IMR-90 (cell line): ENCODE data around the gene ACOX1. TPM values are rescaled to one million over a fixed set of nuclear protein-coding genes. Genes with fewer than 3 reads are reported as not detected.

Experiments used
- ATAC-seq: fragments of 200-7000 bp; cut with Tn5 transposase; 2 replicates; pipeline ENCODE4 v1.9.1; 2020; ENCODE audit warnings: low read depth, mild to moderate bottlenecking, moderate library complexity
- BruUV-seq: library from RNA; stranded (reverse); fragments of 400-500 nt; replicated peaks from 2 replicates; lab custom pipeline; 2021; lab: Mats Ljungman, UMichigan
- CTCF ChIA-PET: fragments of 300-600 bp; formaldehyde crosslinking; extraction: SDS; loops from one replicate; lab custom pipeline; 2021; ENCODE audit warnings: antibody characterized with exemption; lab: Yijun Ruan, JAX
- POLR2A ChIA-PET: fragments of 300-600 bp; sonication (Branson Sonifier 250); formaldehyde crosslinking; loops from one replicate; lab custom pipeline; 2022; ENCODE audit warnings: antibody characterized with exemption; ENCODE audit not compliant: unreplicated experiment; lab: Charles Lee
- DNase-seq: peaks from one replicate; pipeline ENCODE4 v3.0.0; 2013
- H2AFZ ChIP-seq: replicated peaks from 2 replicates; pipeline ENCODE3; 2013; ENCODE audit warnings: low read length, mild to moderate bottlenecking; ENCODE audit not compliant: poor library complexity
- H2AK5ac ChIP-seq: 2 replicates; pipeline ENCODE4 v1.6.1; 2013; ENCODE audit warnings: low read depth, low read length, inconsistent platforms
- H2AK9ac ChIP-seq: replicated peaks from 2 replicates; pipeline ENCODE3; 2013; ENCODE audit warnings: mild to moderate bottlenecking, low read depth, low read length, moderate library complexity; ENCODE audit not compliant: poor library complexity
- H2BK120ac ChIP-seq: 2 replicates; pipeline ENCODE4 v1.6.1; 2013; ENCODE audit warnings: low read depth, low read length, inconsistent platforms
- H2BK15ac ChIP-seq: 3 replicates; pipeline ENCODE4 v1.6.1; 2013; ENCODE audit warnings: low read depth, low read length, inconsistent platforms
- H2BK20ac ChIP-seq: 2 replicates; pipeline ENCODE4 v1.6.1; 2013; ENCODE audit warnings: low read depth, mild to moderate bottlenecking, inconsistent platforms, low read length, moderate library complexity
- H2BK5ac ChIP-seq: 2 replicates; pipeline ENCODE4 v1.6.1; 2013; ENCODE audit warnings: mild to moderate bottlenecking, low read depth, low read length, inconsistent platforms; ENCODE audit not compliant: poor library complexity, severe bottlenecking
- H3K14ac ChIP-seq: replicated peaks from 2 replicates; pipeline ENCODE4 v1.6.1; 2013; ENCODE audit warnings: low read depth, low read length, inconsistent platforms
- H3K18ac ChIP-seq: 2 replicates; pipeline ENCODE4 v1.6.1; 2013; ENCODE audit warnings: low read depth, low read length, control low read depth
- H3K23ac ChIP-seq: 2 replicates; pipeline ENCODE4 v1.6.1; 2013; ENCODE audit warnings: low read depth, low read length, inconsistent platforms
- H3K27ac ChIP-seq: 2 replicates; pipeline ENCODE4 v1.5.1; 2013; ENCODE audit warnings: mild to moderate bottlenecking, control low read depth, low read length; ENCODE audit not compliant: insufficient read depth
- H3K27me3 ChIP-seq: 2 replicates; pipeline ENCODE4 v1.6.1; 2013; ENCODE audit warnings: low read length; ENCODE audit not compliant: control insufficient read depth, insufficient read depth
- H3K36me3 ChIP-seq: 2 replicates; pipeline ENCODE4 v1.6.1; 2013; ENCODE audit warnings: low read length, mixed read lengths; ENCODE audit not compliant: control insufficient read depth, insufficient read depth
- H3K4ac ChIP-seq: 2 replicates; pipeline ENCODE4 v1.6.1; 2013; ENCODE audit warnings: low read depth, low read length, inconsistent platforms
- H3K4me1 ChIP-seq: 2 replicates; pipeline ENCODE4 v1.6.1; 2013; ENCODE audit warnings: low read length, mixed read lengths; ENCODE audit not compliant: control insufficient read depth, insufficient read depth
- H3K4me2 ChIP-seq: 2 replicates; pipeline ENCODE4 v1.6.1; 2013; ENCODE audit warnings: low read depth, mild to moderate bottlenecking, control low read depth, low read length, moderate library complexity
- H3K4me3 ChIP-seq: 2 replicates; pipeline ENCODE4 v1.5.1; 2013; ENCODE audit warnings: low read depth, mild to moderate bottlenecking, control low read depth, low read length, moderate library complexity; ENCODE audit not compliant: insufficient read depth
- H3K56ac ChIP-seq: 2 replicates; pipeline ENCODE4 v1.6.1; 2013; ENCODE audit warnings: low read length, inconsistent platforms; ENCODE audit not compliant: insufficient read depth; ENCODE audit errors: extremely low read depth
- H3K79me1 ChIP-seq, 2 experiments: 2 replicates each; pipeline ENCODE4 v1.6.1; 2013; ENCODE audit warnings: low read length in 2 of 2, inconsistent platforms in 1 of 2, low read depth in 1 of 2
- H3K9ac ChIP-seq: 2 replicates; pipeline ENCODE4 v1.6.1; 2013; ENCODE audit warnings: low read depth, low read length, control low read depth
- H3K9me1 ChIP-seq: 2 replicates; pipeline ENCODE4 v1.6.1; 2013; ENCODE audit warnings: low read length, inconsistent platforms; ENCODE audit not compliant: insufficient read depth
- H3K9me3 ChIP-seq: 2 replicates; pipeline ENCODE4 v1.6.1; 2013; ENCODE audit warnings: low read length; ENCODE audit not compliant: control insufficient read depth, insufficient read depth
- H4K20me1 ChIP-seq: 2 replicates; pipeline ENCODE4 v1.6.1; 2013; ENCODE audit warnings: low read length, inconsistent platforms; ENCODE audit not compliant: insufficient read depth
- H4K5ac ChIP-seq: 2 replicates; pipeline ENCODE4 v1.6.1; 2013; ENCODE audit warnings: mild to moderate bottlenecking, low read depth, low read length, control low read depth
- H4K8ac ChIP-seq, 2 experiments: 2 replicates each; pipeline ENCODE4 v1.6.1; 2013; ENCODE audit warnings: low read depth in 2 of 2, low read length in 2 of 2, control low read depth in 1 of 2, inconsistent platforms in 1 of 2
- H4K91ac ChIP-seq: 2 replicates; pipeline ENCODE4 v1.6.1; 2013; ENCODE audit warnings: low read depth, low read length, inconsistent platforms; ENCODE audit not compliant: insufficient read depth
- MAZ ChIP-seq: IDR thresholded peaks from 2 replicates; pipeline ENCODE4 v1.6.1; 2012; ENCODE audit warnings: low read depth, mild to moderate bottlenecking, low read length, improper control_type of control experiment, moderate library complexity, borderline replicate concordance
- MXI1 ChIP-seq: IDR thresholded peaks from 2 replicates; pipeline ENCODE4 v1.6.1; 2012; ENCODE audit warnings: low read depth, mild to moderate bottlenecking, low read length, moderate library complexity, borderline replicate concordance
- NFE2L2 ChIP-seq: fragments of 150-350 bp; IDR thresholded peaks from 2 replicates; pipeline ENCODE4 v1.6.1; 2016; ENCODE audit warnings: low read depth, mild to moderate bottlenecking, low read length
- RFX5 ChIP-seq: IDR thresholded peaks from 2 replicates; pipeline ENCODE4 v1.8.0; 2012; ENCODE audit warnings: low read depth, mild to moderate bottlenecking, low read length, moderate library complexity
- WGBS, 2 experiments: methylation state at CpG; one replicate each; pipeline versions ENCODE4 v1.1.5 to v1.1.7; 2013; ENCODE audit warnings: missing lambda C conversion rate in 2 of 2; ENCODE audit not compliant: insufficient read length in 1 of 2; ENCODE audit errors: extremely low coverage in 2 of 2; 5-methylcytosine and 5-hydroxymethylcytosine counted together
- dilution Hi-C: fragments of 300-500 bp; cut with HindIII; formaldehyde crosslinking; loops from one replicate; pipeline ENCODE4 v1.14.3; 2018; ENCODE audit warnings: low sequenced_read_pairs; ENCODE audit not compliant: unreplicated experiment
- in situ Hi-C: fragments of 300-500 bp; cut with MboI; formaldehyde crosslinking; loops from 3 replicates; pipeline ENCODE4 v1.14.3; 2019; ENCODE audit warnings: low sequenced_read_pairs, inconsistent platforms, mixed read lengths
- intact Hi-C: fragments of 100-400 bp; cut with micrococcal nuclease; formaldehyde crosslinking; loops from 2 replicates; pipeline ENCODE4 v1.10.0; 2022
- polyA plus RNA-seq, 3 experiments: library from polyadenylated mRNA; depleted of rRNA; stranded (reverse); fragments of >200 nt; gene quantifications; 2 replicates each; pipeline ENCODE4 v1.2.3, GENCODE V29; 2012; ENCODE audit warnings: low replicate concordance in 1 of 3
- total RNA-seq: library from RNA; depleted of rRNA; stranded (reverse); fragments of >200 nt; gene quantifications from 2 replicates; pipeline ENCODE4 v1.2.3, GENCODE V29; 2012
- TF ChIP-seq, protein P1 (sequence below): fragments of 150-350 bp; IDR thresholded peaks from 2 replicates; pipeline ENCODE4 v1.6.1; 2017; ENCODE audit warnings: mild to moderate bottlenecking, antibody characterized with exemption, low read length, low read depth

ACOX1 gene
- total and polyA plus RNA-seq, 2 of the 4 experiments (the other 2 are of a cell fraction) = 16.1 to 94.8 TPM

DNA sequence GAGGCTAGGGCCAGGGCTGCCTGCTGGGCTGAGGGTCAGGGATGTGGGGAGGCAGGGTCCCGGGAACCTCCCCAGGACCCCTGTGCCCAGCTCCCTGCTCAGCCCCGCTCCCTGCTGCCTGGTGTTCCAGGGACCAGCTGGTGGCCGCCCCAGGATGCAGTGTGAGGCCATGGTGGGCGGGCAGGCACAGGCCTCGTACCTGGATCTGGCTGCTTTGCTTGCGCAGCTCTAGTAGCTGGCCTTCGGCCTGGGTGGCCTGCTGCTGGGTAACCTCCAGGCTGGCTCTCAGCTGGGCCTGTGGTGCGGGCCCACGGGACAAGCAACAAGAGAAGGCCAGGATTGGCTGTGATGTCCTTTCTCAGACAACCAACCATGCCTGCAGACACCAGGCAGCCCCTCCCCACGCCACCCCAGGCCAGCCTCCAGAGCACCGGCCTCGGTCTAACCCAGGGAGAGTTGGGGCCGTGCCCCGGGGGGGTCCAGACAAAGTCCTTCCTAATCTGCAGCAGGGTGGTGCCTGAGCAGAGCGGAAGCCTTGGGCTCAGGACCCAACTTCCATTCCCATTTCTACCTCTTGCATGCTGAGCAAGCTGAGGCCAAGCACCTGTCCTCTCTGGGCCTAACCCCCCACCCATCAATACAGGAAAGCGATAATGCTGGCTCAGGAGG, 86.3 kb downstream of the ACOX1 start:
- Histone ChIP-seq H3K9me1 (peaks cover 12% of the 10 kb centered on the region; the same call in 1 of the 2 replicates), H2AK5ac (no peak overlapping the region), H2AK9ac (no peak overlapping the region), H4K5ac (no peak overlapping the region), H3K9me3 (no peaks in the 10 kb centered on the region), H3K4me2 (no peak overlapping the region), H2BK15ac (no peak overlapping the region), H2BK20ac (no peak overlapping the region), H3K79me1 (peaks cover 9 to 44% of the 10 kb centered on the region in 2 experiments; a peak in 3 of 4 replicates), H3K27me3 (no peaks in the 10 kb centered on the region), H3K4me1 (peaks cover 7% of the 10 kb centered on the region; the same call in 1 of the 2 replicates), H3K4ac (no peak overlapping the region), H2BK120ac (no peak overlapping the region), H4K91ac (no peak overlapping the region), H3K14ac (no peak overlapping the region), H4K8ac (no peak overlapping the region), H3K36me3 (peaks cover 19% of the 10 kb centered on the region), H3K56ac (no peak overlapping the region), H3K27ac (no peak overlapping the region), H4K20me1 (peaks cover 4% of the 10 kb centered on the region; the same call in 1 of the 2 replicates), H3K18ac (no peak overlapping the region), H3K9ac (no peak overlapping the region), H3K23ac (no peak overlapping the region), H2BK5ac (no peak overlapping the region), H2AFZ (no peak overlapping the region), H3K4me3 (no peak overlapping the region)
- intact Hi-C loops = no loop called here
- DNase-seq (no peak), ATAC-seq (no peak)
- in situ Hi-C loops = no loop called here
- ChIA-PET POLR2A (no interaction called here), CTCF (no interaction called here)
- dilution Hi-C loops = no loop called here
- 100% methylated on average over 6 of the region's 16 CpGs; no CpG with 5 or more reads in 1 of the 2 experiments for WGBS, 2 experiments
- TF ChIP-seq NFE2L2 (no peak), RFX5 (no peak), MAZ (no peak), MXI1 (no peak)
- TF ChIP-seq, protein P1, sequence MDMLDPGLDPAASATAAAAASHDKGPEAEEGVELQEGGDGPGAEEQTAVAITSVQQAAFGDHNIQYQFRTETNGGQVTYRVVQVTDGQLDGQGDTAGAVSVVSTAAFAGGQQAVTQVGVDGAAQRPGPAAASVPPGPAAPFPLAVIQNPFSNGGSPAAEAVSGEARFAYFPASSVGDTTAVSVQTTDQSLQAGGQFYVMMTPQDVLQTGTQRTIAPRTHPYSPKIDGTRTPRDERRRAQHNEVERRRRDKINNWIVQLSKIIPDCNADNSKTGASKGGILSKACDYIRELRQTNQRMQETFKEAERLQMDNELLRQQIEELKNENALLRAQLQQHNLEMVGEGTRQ = no peak
- BruUV-seq = no TSS peak
